ENCODE measurements around the gene TAAR8. TPM values are rescaled to one million over a fixed set of nuclear protein-coding genes. Genes with fewer than 3 reads are reported as not detected.
"Not testable (repeated sequence)": the region's sequence is repeated elsewhere in the genome, so short reads cannot be mapped to it uniquely, and the experiment has no call there.

The TAAR8 gene
- total RNA-seq, 1 donor from 2014 or later: not detected

DNA sequence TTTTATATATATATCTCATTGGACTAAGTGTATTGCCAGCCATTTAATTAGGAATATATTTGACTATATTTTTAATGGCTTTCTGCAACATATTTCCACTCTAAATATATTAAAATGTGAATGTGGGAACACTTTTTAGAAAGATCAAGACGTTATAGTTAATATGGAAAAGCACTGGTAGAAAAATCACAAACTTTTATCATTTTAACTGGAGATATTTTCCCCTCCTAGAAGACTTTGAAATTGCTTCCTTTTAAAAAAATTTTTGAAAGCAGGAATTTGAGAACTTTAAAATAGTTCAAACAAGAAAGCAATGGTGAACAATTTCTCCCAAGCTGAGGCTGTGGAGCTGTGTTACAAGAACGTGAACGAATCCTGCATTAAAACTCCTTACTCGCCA lies 14.5 kb upstream of the TAAR8 start, which contains the start of gene TAAR9:
Gene TAAR9, plus strand, starts transcription at position 301 of the 400 bp plus-strand sequence. Its CDS starts 13 bp downstream, at position 314.
- no peak for DNase-seq (ENCODE audit: low read depth)
- H3K4me3 ChIP-seq (ENCODE audit: low read depth, low read length): no peak within 1 kb of the TSS
- no peak for TF ChIP-seq CTCF (conservative IDR thresholded peaks at IDR 0.05; ENCODE audit: low read depth, low read length)

GRCh38 chr6:132544826-132545225 lies 7.6 kb upstream of the TAAR8 start:
- no peak overlapping the region for H3K4me3 ChIP-seq (ENCODE audit: low read depth, low read length)
- no peak for DNase-seq (ENCODE audit: low read depth)
- no peak for TF ChIP-seq CTCF (conservative IDR thresholded peaks at IDR 0.05; ENCODE audit: low read depth, low read length)

DNA sequence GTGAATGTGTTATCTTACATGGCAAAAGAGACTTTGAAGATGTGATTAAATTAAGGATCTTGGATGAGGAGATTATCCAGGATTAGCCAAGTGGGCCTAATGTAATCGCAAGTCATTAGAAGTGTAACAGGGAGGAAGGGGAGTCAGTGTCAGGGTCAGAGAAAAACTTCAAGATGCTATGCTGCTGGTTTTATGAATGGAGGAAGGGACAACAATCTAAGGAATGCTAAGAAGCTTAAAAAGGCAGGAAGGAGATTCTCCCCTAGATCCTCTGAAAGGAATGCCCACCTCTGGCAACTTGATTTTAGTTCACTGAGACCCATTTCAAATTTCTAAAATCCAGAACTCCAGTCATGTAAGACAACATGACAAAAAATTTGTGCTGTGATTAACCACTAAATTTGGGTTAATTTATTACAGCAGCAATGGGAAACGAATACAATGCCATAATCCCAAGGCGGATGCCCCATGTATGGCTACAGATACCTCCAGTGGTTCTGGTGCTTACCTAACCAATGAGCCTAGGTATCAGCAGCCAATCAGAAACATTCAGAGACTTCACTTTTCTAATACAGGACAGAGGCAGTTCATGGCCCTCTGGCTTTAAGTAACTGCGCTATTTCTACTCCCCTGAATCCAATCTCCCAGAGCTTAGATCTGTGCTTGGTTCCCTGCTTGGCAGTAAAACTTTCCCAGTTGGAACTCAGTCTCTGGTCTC lies 3.6 kb upstream of the TAAR8 start:
- DNase-seq (ENCODE audit: low read depth): no peak
- TF ChIP-seq CTCF (conservative IDR thresholded peaks at IDR 0.05; ENCODE audit: low read depth, low read length): no peak

GRCh38 chr6:132551214-132551613 lies 1.3 kb upstream of the TAAR8 start:
- DNase-seq (ENCODE audit: low read depth): no peak
- H3K4me3 ChIP-seq (ENCODE audit: low read depth, low read length): no peak overlapping the region
- no peak for TF ChIP-seq CTCF (conservative IDR thresholded peaks at IDR 0.05; ENCODE audit: low read depth, low read length)

More for the DNA sequence above, 3.6 kb upstream of the TAAR8 start:
- H3K4me3 ChIP-seq (ENCODE audit: low read depth, low read length): no peak overlapping the region

DNA sequence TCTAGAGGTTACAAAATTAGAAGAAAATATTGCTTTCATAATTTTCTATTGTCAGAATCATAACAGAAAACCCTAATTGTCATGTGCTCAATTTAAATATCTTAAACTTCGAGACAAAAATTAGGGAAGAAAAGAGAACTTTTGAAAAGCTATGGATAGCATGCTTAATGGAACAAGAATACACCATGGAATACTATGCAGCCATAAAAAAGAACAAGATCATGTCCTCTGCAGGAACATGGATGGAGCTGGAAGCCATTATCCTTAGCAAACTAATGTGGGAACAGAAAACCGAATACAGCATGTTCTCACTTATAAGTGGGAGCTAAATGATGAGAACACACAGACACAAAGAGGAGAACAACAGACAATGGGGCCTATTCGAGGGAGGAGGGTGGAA lies 7.6 kb downstream of the TAAR8 start:
- not testable (repeated sequence) for H3K4me3 ChIP-seq (ENCODE audit: low read depth, low read length)

DNA sequence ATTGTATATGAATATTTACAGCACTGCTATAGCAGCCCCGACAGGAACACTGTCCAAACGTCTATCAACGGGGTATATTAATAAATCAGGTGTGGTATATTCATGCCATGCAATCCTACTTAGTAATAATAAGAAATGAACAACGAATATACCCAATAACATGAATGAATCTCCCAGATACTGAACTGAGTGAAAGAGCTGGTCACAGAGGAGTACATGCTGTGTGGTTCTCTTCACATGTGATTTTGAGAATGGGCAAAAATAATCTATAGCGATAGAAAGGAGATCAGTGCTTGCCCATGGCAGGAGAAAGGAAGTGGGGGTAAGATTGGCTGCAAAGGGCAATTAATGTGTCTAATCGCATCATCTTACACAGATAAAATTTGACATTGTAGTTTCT lies 13.9 kb downstream of the TAAR8 start:
- no peak for DNase-seq (ENCODE audit: low read depth)
- TF ChIP-seq CTCF (conservative IDR thresholded peaks at IDR 0.05; ENCODE audit: low read depth, low read length): no peak

More for the DNA sequence above, 7.6 kb downstream of the TAAR8 start:
- not testable (repeated sequence) for DNase-seq (ENCODE audit: low read depth)

DNA sequence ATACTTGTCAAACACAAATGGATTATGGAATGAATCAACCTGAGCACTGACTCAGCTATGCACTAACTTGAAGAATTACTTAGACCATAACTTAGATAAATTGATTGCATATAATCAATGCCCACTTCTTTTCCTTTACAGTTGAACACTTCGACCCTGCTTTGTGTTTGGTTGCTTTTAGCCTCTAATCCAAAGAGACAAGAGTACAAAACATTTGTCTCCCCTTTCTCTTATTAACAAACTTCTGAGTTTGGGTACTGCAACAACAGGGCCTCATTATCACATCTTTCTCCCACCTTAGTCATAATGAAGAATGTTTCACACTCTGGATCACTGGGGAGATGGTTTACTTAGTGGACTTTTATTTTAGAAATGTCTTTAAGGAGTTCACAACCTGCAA lies 15.1 kb downstream of the TAAR8 start:
- no peak for TF ChIP-seq CTCF (conservative IDR thresholded peaks at IDR 0.05; ENCODE audit: low read depth, low read length)
- no peak overlapping the region for H3K4me3 ChIP-seq (ENCODE audit: low read depth, low read length)
- DNase-seq (ENCODE audit: low read depth): no peak

More for the DNA sequence above, 13.9 kb downstream of the TAAR8 start:
- H3K4me3 ChIP-seq (ENCODE audit: low read depth, low read length): no peak overlapping the region

Measured in epithelial cell of proximal tubule (primary cell).